HepG2 (cell line): Measurements from ENCODE around the gene OTX1. TPM values are rescaled to one million over a fixed set of nuclear protein-coding genes. Genes with fewer than 3 reads are reported as not detected.

ENCODE experiments used
- CEBPG ChIP-seq: IDR thresholded peaks from 2 replicates; pipeline ENCODE4 v1.6.1; 2016
- HOXA5 ChIP-seq: sonication (generic); formaldehyde crosslinking; IDR thresholded peaks from 2 replicates; pipeline ENCODE4 v1.4.0; 2020; ENCODE audit warnings: missing genetic modification reagents
- MED13 ChIP-seq: sonication (generic); formaldehyde crosslinking; IDR thresholded peaks from 2 replicates; pipeline ENCODE4 v1.5.0; 2020; ENCODE audit warnings: missing genetic modification reagents
- MEIS2 ChIP-seq: sonication (generic); formaldehyde crosslinking; IDR thresholded peaks from 2 replicates; pipeline ENCODE4 v1.9.0; 2021; ENCODE audit warnings: mild to moderate bottlenecking, missing genetic modification reagents
- NFKB2 ChIP-seq: sonication (generic); formaldehyde crosslinking; IDR thresholded peaks from 2 replicates; pipeline ENCODE4 v1.4.0; 2020; ENCODE audit warnings: missing genetic modification reagents, borderline replicate concordance
- PITX1 ChIP-seq: sonication (generic); formaldehyde crosslinking; IDR thresholded peaks from 2 replicates; pipeline ENCODE4 v1.5.1; 2020; ENCODE audit warnings: mild to moderate bottlenecking, missing genetic modification reagents
- ZBED4 ChIP-seq: sonication (generic); formaldehyde crosslinking; IDR thresholded peaks from 2 replicates; pipeline ENCODE4 v1.4.0; 2020; ENCODE audit warnings: missing genetic modification reagents, borderline replicate concordance
- ZBTB33 ChIP-seq: sonication (generic); formaldehyde crosslinking; IDR thresholded peaks from 2 replicates; pipeline ENCODE4 v1.4.0; 2020; ENCODE audit warnings: missing genetic modification reagents
- ZBTB42 ChIP-seq: sonication (generic); formaldehyde crosslinking; IDR thresholded peaks from 2 replicates; pipeline ENCODE4 v1.5.0; 2020; ENCODE audit warnings: mild to moderate bottlenecking, missing genetic modification reagents
- ZNF282 ChIP-seq: fragments of 450-650 bp; IDR thresholded peaks from 2 replicates; pipeline ENCODE4 v1.6.1; 2018; ENCODE audit not compliant: partially characterized antibody
- ZNF329 ChIP-seq: sonication (generic); formaldehyde crosslinking; IDR thresholded peaks from 2 replicates; pipeline ENCODE4 v1.9.0; 2021; ENCODE audit warnings: low read depth, mild to moderate bottlenecking, missing genetic modification reagents
- ZNF563 ChIP-seq: sonication (generic); formaldehyde crosslinking; IDR thresholded peaks from 2 replicates; pipeline ENCODE4 v1.8.0; 2022; ENCODE audit warnings: mild to moderate bottlenecking, moderate library complexity, missing genetic modification reagents
- ZNF570 ChIP-seq: sonication (generic); formaldehyde crosslinking; IDR thresholded peaks from 2 replicates; pipeline ENCODE4 v1.4.0; 2020; ENCODE audit warnings: mild to moderate bottlenecking, missing genetic modification reagents, borderline replicate concordance
- ZNF597 ChIP-seq: sonication (generic); formaldehyde crosslinking; IDR thresholded peaks from 2 replicates; pipeline ENCODE4 v1.5.0; 2020; ENCODE audit warnings: missing genetic modification reagents
- ZNF646 ChIP-seq: sonication (generic); formaldehyde crosslinking; IDR thresholded peaks from 2 replicates; pipeline ENCODE4 v1.9.0; 2021; ENCODE audit warnings: mild to moderate bottlenecking, missing genetic modification reagents
- ZZZ3 ChIP-seq: sonication (generic); formaldehyde crosslinking; IDR thresholded peaks from 2 replicates; pipeline ENCODE4 v1.4.0; 2020; ENCODE audit warnings: missing genetic modification reagents, mild to moderate bottlenecking, borderline replicate concordance
- polyA plus RNA-seq, 8 experiments: library from polyadenylated mRNA; depleted of rRNA in 3 of 8; stranded (reverse) in 7 of 8; unstranded in 1 of 8; fragments of >200 nt; fragmentation: Illumina TruSeq in 4 of 8; extraction: Trizol in 4 of 8; gene quantifications; 2 replicates each; pipeline versions ENCODE4 v1.2.1 to v1.2.3, GENCODE V29; 2011 to 2016; ENCODE audit warnings: low read depth in 4 of 8, missing spikeins in 1 of 8, mixed read lengths in 1 of 8; ENCODE audit not compliant: insufficient read depth in 1 of 8
- total RNA-seq, 5 experiments: library from RNA; depleted of rRNA; stranded (reverse); fragments of >200 nt; fragmentation: Illumina TruSeq; extraction: Trizol; gene quantifications; 2 replicates each; pipeline ENCODE4 v1.2.3, GENCODE V29; 2016; ENCODE audit warnings: low read depth in 1 of 5

Gene OTX1
- total and polyA plus RNA-seq, 2 of the 13 experiments (the other 11 are each of a cell fraction or from before 2014, with no cell fraction given), result 1.0 to 5.0 TPM

GRCh38 chr2:63050334-63051041 is at the start of gene OTX1 (continued):
- TF ChIP-seq ZNF282, result no peak
- TF ChIP-seq ZNF329 (CRISPR knock-in tag), result peak; percentile 36; the same call in 1 of the 2 replicates
- TF ChIP-seq ZBTB33 (CRISPR knock-in tag), result 0 out of 2 replicates have a peak, but pooled peaks have one; percentile 14
- no peak for TF ChIP-seq ZNF597 (CRISPR knock-in tag)
- 0 out of 2 replicates have a peak, but pooled peaks have one; percentile 18 for TF ChIP-seq NFKB2 (CRISPR knock-in tag)
- TF ChIP-seq ZNF563 (CRISPR knock-in tag), result peak; percentile 92
- TF ChIP-seq PITX1, result peak; percentile 4; the same call in 1 of the 2 replicates
- TF ChIP-seq ZBED4, result no peak
- TF ChIP-seq ZBTB42, result no peak
- no peak for TF ChIP-seq CEBPG (CRISPR knock-in tag)
- TF ChIP-seq HOXA5 (CRISPR knock-in tag), result peak; percentile 99
- TF ChIP-seq ZZZ3 (CRISPR knock-in tag), result no peak
- peak; percentile 95; the same call in 1 of the 2 replicates for TF ChIP-seq MEIS2 (CRISPR knock-in tag)
- no peak for TF ChIP-seq ZNF570 (CRISPR knock-in tag)
- no peak for TF ChIP-seq MED13
- no peak for TF ChIP-seq ZNF646 (CRISPR knock-in tag)
